ENCODE results near the gene NODAL.

The NODAL gene

DNA sequence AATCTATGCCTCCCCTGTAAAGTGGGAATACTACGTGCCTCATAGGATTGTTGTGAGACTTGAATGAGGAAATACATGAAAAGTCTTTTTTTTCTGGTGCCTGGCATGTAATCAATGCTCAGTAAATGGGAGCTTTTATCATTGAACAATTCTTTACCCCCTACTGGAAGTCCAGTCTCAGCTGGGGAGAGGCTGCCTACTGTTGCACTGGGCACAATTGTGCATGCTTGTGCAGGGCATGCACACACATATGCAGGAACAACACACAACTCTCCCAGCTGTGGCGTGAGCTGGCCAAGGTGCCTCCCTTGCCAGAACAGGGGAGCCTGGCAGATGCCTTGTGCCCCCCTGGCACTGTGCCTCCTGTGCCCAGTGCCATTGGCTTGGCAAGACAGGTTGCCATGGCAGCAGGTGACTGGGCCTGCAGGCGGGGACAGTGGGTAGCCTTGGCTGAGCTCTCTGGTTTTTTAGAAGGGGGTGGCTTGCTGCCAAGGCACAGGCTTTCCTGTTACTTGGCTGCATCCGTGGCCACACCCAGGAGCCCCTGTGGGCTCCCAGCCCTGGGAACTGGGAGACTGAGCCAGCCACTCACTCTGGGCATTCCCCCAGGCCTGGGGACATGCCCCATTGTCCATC lies 21.0 kb upstream of the NODAL start:
- DNase-seq: no peak

DNA sequence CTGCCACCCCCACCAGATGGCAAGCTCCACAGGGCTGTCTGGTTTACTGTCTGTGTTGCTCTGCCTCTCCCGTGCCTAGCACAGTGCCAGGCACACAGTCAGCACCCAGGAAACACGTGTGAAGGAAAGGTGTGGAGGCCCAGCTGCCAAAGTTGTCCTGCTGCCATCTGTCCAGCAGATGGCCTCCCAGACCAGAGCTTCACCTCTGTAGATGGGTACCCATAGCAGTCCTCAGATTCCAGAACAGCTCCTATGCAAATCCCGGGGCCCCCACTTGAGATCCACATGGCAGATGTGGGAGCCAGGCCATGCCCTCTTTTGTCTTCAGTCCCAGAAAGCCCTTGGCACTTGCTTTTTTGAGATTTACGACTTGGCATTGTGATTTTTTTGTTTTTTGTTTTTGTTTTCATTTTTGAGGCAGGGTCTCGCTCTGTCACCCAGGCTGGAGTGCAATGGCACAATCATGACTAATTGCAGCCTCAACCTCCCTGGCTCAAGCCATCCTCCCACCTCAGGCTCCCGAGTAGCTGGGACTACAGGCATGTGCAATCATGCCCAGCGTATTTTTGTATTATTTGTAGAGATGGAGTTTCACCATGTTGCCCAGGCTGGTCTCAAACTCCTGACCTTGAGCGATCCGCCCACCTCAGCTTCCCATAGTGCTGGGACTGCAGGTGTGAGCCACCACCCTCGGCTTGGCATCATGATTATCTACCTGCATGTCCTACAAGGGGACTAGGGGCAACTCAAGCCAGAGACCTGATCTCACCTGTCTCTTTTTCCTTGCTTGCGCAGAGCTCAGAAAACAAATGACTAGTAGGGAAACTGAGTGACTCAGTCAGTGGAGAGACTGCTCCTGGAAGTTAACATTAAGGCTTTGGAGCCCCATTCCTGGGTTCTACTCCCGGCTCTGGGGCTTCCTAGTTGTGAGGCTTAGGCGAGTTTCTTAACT lies 20.2 kb upstream of the NODAL start:
- peak; percentile 79 for DNase-seq

DNA sequence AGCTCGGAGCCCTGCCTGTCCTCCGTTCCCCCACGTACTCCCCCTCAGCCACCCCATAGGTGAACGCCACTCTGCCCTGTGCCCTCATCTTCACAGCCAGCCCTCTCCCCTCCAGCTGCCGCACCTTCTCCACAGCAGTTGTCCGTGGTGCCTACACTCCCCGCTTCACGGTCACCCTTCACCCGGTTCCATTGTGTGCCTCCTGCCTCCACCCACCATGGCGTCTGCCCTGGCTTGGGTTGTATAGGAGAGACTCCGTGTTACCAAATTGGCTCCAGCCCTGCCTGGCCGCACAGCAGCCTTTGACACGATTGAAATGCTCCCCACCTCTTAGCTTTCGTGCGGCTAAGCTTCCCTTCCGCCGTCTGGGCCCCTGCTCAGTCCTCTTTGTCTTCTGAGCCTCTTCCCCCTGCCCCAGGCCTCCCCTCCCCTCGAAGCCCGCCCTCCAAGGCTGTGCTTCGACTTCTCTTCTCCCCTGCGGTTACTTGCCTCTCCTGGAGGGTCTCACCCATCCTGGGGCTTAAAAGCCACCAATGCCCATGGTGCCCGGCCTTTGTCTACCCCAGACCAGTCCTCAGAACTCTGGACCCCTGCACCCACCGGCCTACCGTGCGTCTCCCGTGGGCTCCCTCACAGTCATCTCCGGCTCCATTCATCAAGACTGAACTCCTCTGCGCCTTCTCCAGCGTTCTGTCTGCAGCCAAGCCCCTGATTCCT lies 18.5 kb upstream of the NODAL start:
- DNase-seq: peak; percentile 55

DNA sequence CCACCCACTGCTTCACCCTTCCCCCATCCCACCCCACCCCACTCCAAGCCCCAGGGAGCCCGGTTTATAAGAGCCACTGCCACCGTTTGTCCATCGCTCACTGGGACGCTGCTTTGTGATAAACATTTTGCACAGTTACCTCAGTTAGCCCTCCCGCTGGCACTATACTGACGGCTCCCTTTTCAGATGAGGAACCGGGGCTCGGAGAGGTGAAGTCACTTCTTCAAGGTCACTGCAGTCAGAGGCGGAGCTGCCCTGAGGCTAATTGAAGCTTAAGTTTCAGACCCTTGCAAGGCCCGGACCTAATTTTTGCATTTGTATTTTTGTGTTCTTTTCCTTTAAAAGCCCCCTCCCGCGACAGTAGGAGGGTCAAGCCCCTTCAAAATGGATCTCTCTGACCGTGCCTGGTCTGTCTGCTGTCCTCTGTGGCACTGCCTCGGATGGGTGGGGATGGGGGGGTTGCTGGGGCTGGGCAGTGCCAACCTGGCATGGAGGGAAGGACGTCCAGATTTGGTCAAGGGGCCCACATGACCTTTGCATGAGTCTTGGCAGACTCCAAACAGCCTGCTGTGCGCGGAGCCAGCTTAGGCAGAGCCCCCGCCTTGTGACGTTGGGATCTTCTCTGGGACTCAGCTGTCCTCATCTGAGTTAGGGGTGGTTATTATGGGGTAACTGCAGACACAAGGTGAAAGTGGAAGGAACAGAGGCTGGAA lies 17.7 kb upstream of the NODAL start:
- DNase-seq: peak; percentile 64

GRCh38 chr10:70458329-70459060 lies 17.0 kb upstream of the NODAL start:
- peak; percentile 96 for DNase-seq

DNA sequence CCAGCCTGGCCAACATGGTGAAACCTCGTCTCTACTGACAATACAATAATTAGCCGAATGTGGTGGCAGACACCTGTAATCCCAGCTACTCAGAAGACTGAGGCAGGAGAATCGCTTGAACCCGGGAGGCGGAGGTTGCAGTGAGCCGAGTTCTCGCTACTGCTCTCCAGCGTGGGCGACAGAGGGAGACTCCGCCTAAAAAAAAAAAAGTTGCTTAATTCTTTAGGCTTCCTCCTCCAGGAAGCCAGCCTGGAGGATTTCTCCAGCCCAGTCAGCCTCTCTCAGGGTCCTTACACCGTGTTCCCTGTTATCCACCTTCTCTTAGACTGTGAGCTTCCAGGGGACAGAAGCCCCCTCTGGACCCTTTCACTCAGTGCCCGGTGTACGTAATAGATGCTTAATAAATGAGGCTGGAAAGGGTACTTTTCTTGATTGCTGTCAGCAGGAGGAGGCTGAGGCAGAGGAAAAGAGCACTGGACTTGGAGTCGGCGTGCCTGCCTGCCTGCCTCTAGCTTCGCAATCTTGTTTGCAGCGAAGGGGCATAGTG lies 16.4 kb upstream of the NODAL start:
- no peak for DNase-seq

DNA sequence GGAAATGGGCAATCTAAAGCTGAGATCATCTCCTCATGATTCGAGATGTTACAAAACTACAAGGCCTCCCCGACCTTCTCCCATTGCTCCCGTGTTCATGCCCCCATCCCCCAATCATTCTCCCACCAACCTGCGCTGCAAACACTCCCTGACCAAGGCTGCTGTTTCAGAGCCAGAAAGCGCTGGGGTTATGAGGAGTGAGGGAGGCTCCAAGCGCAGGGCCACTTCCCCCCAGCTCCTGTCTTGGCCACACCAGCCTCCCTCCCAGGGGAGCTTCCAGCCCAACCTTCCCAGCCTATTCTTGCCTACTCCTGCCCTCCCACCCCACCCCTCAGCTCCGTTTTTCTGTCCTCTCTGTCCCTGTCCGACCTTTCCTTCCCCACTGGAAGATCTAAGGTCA lies 14.7 kb upstream of the NODAL start:
- peak; percentile 59 for DNase-seq

DNA sequence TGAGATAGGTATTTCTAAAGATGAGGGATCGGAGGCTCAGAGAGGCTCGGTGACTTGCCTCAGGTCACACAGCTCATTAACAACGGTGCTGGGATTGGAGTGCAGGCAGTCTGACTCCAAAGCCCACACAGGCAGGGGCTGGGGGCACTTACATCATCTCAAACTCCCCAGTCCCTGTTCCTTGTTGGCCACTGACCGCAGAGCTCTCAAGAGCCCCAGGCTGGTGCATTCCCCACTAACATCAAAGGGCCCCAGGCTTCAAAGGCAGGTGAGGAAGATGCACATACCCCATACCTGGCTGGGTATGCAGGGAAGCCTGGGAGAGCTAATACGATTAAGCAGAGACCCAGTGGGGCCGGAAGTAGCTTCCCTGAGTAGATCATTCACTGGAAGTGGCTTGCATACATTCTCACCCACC lies 13.7 kb upstream of the NODAL start:
- peak; percentile 98 for DNase-seq

GRCh38 chr10:70448236-70448635 lies 6.8 kb upstream of the NODAL start:
- DNase-seq: no peak

- DNase-seq: peak; percentile 70
Observed at GRCh38 chr10:70445718-70446657, 4.5 kb upstream of the NODAL start.

- no peak for DNase-seq
Observed at GRCh38 chr10:70444744-70445143, 3.3 kb upstream of the NODAL start.

GRCh38 chr10:70442332-70442988 lies 979 bp upstream of the NODAL start:
- peak; percentile 68 for DNase-seq

- peak; percentile 72 for DNase-seq
Observed at GRCh38 chr10:70441895-70442309, 421 bp upstream of the NODAL start.

GRCh38 chr10:70440296-70441160 lies 953 bp downstream of the NODAL start:
- peak; percentile 57 for DNase-seq

DNA sequence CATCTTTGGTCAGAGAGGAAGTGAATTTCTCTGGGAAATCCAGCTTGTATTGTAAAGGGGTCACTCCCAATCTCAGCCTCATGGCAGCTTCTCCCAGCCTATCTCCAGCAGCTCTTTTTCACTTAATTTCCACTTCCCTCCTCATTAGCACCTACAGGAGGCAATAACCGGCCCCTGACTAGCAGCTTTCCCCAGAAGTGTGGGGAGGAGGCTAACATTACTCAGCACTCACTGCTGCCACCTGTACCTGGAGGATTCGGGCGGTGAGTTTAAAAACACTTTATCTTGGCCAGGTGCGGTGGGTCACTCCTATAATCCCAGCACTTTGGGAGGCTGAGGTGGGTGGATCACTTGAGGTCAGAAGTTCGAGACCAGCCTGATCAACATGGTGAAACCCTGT lies 3.8 kb downstream of the NODAL start:
- no peak for DNase-seq

GRCh38 chr10:70435241-70436085 lies 6.0 kb downstream of the NODAL start:
- DNase-seq: no peak

GRCh38 chr10:70433581-70434280 lies 7.8 kb downstream of the NODAL start:
- no peak for DNase-seq

All from islet precursor cell (in vitro differentiated cells).